ENCODE measurements around the gene IDUA.

Gene IDUA

DNA sequence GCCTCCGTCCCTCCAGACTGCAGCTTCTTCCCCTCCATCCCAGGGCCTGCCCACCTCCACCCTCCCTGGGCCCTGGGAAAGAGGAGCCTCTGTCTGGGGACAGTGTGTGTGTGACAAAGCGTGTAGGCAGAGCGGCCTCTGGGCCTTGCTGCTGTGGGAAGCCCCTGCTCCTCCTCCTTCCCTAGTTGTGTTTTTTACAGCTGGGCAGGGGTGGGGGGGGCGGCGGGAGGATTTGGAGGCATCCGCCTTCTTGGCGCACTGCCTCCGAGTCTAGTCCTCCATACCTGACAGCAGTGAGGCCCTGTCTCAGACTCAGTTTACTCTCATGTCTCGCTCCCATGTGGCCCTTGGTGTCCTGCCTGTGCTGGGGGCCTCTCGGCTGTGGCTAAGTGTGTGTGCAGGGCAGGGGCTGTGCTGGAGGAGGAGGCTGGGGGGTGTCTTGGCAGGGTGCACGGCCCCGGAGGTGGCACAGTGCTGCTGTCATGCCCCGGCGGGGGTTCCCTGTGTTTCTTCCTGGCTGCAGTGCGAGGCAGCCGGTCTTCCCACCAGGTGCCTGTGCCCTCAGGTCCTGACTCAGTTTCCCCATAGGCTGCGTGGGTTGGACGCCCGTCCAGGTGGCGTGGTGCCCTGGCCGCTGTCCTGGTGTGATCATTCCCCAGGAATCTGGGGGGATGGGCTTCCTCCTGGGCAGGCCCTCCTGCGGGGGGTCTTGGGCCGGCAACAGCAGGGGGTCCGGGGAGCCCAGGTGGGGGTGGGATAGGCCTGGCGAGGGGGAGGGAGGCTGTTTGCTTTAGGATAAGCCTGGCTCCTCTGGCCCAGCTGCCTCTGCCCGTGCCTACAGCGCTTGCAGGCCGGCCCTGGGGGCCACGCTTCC lies 31.5 kb downstream of the IDUA start:
- no peak for DNase-seq

- no peak for DNase-seq
Observed at GRCh38 chr4:1019320-1019719, 32.5 kb downstream of the IDUA start.

- no peak for DNase-seq
Observed at GRCh38 chr4:1019729-1020470, 33.1 kb downstream of the IDUA start.

- no peak for DNase-seq
Observed at GRCh38 chr4:1021386-1022050, 34.7 kb downstream of the IDUA start.

- no peak for DNase-seq
Observed at GRCh38 chr4:1022051-1022738, 35.4 kb downstream of the IDUA start.

DNA sequence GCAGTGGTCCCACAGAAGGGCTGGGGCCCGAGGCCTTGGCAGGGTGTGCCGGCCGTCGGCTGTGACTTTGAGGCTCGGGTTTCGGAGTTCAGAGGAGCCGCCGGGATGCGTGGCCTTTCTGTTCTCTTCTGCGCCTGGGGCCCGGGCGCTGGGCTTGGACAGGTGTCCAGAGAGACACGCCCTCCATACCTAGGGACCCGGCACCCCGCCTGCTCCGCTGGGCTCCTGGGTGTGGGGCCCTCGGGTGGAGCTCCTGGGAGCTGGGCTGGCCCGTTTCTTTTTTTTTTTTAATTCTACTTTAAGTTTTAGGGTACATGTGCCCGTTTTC lies 35.9 kb downstream of the IDUA start:
- no peak for DNase-seq

DNA sequence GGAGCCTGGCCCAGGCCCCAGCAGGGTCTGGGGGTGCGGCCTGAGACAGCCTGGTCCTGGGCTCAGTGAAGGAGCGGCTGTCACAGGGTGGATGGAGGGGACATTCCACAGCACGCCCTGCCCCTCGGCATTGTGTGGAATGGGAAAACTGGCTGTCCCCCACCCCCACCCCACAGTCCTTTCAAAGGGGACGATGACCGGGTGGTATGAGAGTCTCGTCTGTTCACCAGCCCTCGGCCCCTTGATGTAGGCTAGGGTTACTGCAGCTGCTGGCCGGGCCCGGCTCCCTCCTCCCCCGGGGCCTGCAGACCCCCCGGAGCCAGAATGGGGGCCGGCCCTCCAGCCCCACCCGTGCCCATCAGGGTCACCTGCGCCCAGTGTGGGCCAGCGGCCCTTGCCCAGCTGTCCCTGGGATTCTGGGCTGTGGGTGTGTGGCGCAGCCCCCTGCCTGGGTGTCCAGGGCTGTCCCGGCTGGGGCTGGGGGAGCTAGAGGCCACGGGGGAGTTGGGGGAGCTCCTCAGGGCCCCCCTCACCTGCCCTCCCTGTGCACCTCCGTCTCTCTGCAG lies 36.3 kb downstream of the IDUA start:
- no peak for DNase-seq

- DNase-seq, result no peak
Observed at GRCh38 chr4:1023895-1024740, 37.3 kb downstream of the IDUA start.

DNA sequence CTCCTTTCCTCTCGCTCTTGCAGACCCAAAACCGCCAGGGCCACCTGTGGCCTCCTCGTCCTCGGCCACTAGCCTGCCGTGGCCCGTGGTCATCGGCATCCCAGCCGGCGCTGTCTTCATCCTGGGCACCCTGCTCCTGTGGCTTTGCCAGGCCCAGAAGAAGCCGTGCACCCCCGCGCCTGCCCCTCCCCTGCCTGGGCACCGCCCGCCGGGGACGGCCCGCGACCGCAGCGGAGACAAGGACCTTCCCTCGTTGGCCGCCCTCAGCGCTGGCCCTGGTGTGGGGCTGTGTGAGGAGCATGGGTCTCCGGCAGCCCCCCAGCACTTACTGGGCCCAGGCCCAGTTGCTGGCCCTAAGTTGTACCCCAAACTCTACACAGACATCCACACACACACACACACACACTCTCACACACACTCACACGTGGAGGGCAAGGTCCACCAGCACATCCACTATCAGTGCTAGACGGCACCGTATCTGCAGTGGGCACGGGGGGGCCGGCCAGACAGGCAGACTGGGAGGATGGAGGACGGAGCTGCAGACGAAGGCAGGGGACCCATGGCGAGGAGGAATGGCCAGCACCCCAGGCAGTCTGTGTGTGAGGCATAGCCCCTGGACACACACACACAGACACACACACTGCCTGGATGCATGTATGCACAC lies 38.2 kb downstream of the IDUA start:
- no peak for DNase-seq

GRCh38 chr4:1026115-1026514 lies 39.3 kb downstream of the IDUA start:
- peak; percentile 24 for DNase-seq

DNA sequence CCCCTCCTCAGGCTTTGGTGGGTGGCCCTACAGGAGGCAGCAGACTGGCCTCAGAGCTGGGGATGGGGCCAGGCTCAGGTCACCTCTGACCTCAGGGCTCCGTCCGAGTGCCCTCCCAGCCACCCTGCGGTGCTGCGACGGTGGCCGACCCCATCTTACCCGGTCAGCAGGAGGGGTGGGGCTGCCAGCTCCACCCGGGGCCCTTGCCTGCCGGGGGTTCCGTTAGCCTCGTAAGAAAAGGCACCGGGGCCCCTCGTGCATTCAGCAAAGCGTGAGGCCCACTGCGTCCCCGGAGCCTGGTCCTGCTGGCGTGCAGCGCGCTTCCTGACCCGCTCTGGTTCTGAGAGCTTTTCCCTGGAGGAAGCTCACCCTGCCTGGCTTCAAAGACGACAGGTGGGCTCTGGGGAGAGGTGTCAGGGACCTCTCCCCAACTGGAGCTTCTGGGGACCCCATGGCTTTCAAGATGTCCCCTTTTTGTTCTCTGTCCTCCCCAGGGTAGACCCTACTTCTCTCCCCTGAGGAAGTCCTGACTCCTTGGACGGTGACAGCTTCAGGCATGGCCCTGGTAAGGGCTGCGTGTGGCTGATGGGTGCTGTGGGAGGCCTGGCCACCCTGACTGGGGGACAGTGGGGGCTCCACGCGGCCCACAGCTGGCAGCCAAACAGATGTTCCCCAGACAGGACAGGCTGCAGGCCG lies 40.5 kb downstream of the IDUA start:
- no peak for DNase-seq

- DNase-seq, result no peak
Observed at GRCh38 chr4:1027915-1028238, 41.0 kb downstream of the IDUA start.

DNA sequence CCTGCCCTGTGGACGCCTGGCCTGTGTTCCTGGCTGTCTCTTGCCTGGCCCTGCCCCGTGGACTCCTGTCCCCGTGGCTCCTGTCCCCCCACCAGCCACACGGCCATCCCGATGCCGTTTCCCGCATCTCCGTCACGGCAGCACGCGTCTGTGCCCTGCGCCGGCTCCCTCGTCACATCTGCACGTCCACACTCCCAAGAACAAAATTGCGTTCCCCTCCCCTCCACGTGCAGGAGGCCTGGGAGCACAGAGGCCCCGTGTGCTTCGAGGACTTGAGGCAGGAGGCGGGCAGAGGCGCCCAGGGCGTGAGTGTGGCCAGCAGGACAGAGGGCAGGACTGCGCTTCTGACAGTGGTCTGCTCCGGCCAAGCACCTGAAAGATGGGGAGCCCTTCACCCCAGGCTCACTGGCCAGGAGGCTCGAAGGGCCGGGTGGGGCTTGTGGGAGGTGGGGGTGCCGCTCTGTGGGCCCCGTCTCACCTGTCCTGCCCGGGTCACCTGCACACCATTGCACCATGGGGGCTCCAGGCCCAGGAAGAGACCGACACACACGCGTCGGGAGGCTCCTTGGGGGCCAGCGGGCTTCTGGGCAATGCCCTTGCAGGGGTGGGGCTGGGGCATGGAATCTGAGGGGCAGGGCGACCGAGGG lies 41.9 kb downstream of the IDUA start:
- no peak for DNase-seq

- DNase-seq, result no peak
Observed at GRCh38 chr4:1029529-1029928, 42.7 kb downstream of the IDUA start.

DNA sequence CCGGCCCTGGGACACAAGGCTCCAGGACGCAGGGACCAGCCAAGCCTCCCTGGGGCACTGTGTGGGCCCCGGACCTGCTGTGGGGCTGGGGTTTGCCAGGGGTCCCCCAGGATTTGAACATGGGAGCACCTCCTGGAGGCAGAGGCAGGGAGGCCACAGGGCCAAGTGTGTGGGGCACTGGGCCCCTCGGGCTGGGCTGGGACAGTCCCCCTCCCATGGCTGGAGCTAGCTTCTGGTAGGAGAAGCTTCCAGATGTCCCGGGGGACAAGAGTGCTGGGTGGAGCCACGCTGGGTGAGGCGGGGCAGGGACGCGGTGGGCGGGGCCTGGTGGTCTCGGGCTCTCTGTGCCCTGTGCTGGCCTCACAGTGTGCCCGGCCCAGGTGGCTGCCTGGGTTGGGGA lies 43.2 kb downstream of the IDUA start:
- no peak for DNase-seq

GRCh38 chr4:1030559-1030958 lies 43.7 kb downstream of the IDUA start:
- no peak for DNase-seq

GRCh38 chr4:1031346-1031745 lies 44.5 kb downstream of the IDUA start:
- DNase-seq, result no peak

DNA sequence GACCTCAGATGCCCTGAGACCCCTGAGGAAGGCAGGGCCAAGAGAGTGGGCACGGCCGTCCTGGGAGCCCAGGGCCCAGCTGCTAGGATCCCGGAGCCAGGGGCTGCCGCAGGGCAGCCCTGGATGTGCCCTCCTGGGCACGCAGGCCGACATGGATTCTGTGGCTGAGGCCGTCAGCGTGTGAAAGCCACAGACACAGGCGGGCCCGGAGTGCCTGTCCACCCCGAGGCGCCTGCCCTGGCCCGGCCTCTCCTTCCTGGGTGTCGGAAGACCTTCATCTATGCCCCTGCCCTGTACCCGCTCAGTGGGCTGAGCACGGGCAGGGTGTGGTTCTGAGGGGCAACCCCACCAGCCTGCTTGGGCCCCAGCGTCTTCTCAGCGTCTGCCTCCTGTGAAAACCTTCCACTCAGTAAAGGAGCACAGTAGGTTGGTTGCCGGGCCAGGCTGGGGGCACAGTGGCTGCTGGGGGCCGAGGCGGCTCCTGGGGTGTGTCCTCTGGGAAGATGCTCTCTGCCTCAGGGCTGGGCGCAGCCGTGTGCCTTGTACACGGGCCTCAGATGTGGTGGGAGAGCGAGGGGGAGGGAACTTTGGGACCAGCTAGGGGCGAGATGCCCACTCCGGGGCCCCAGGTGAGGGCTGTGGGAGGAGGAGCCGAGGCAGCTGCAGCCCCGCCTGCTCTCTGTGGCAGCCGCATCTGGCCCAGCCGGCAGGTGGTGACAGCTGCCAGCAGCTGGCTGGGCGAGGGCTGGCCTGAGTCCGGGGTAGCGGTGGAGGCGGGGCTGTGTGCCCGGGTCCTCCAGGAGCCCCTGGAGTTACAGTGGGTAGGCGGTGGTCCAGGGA lies 45.3 kb downstream of the IDUA start:
- no peak for DNase-seq

DNA sequence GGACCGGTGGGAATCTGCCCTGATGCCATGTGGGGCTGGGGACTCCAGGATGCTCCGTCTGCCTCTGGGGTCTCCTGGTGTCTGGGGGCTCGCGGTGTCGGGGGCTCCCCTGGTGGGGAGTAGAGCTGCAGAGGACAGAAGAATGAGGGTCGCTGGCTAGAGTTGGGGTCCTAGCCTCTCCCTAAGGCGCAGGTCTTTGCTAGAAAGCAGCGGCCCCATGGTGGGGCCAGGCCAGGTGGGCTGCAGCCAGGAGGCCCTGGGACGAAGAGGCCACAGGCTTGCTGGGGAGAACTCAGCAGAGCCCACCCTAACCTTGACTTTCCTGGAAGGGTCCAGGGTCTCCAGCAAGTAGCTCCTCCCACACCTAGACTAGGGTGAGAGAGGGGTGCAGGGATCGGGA lies 46.0 kb downstream of the IDUA start:
- DNase-seq, result no peak

All from inflammatory macrophage treated with lipopolysaccharide for 4 hours (primary cell).